CD4-positive, alpha-beta T cell (primary cell): ENCODE measurements around the gene PRKG1. TPM values are rescaled to one million over a fixed set of nuclear protein-coding genes. Genes with fewer than 3 reads are reported as not detected.

Source experiments
- ATAC-seq: fragments of 200-7000 bp; cut with Tn5 transposase; one replicate; pipeline ENCODE4 v1.10.0; 2022; ENCODE audit warnings: mild to moderate bottlenecking; ENCODE audit not compliant: poor library complexity
- CTCF ChIA-PET: fragments of 350-600 bp; sonication (Branson Sonifier 250); formaldehyde crosslinking; loops from one replicate; lab custom pipeline; 2021; ENCODE audit warnings: antibody characterized with exemption, inconsistent platforms; lab: Charles Lee
- POLR2A ChIA-PET: fragments of 350-600 bp; sonication (Branson Sonifier 250); formaldehyde crosslinking; loops from one replicate; lab custom pipeline; 2021; ENCODE audit warnings: antibody characterized with exemption, inconsistent platforms; lab: Charles Lee
- DNase-seq, 14 experiments: peaks; one replicate each; pipeline ENCODE4 v3.0.0-alpha.2; 2013 to 2020; ENCODE audit warnings: mixed read lengths in 2 of 14
- H3K27ac ChIP-seq, 2 donors: one replicate each; pipeline versions ENCODE4 v1.5.1 to v1.7.0; 2013; ENCODE audit warnings: low read length in 2 of 2, low read depth in 1 of 2, mild to moderate bottlenecking in 1 of 2
- H3K27me3 ChIP-seq, 2 experiments: 1 replicate in 1 of 2; 2 replicates in 1 of 2; pipeline versions ENCODE4 v1.6.1 to v1.7.0; 2013; ENCODE audit warnings: low read length in 2 of 2, control low read depth in 1 of 2, mild to moderate bottlenecking in 1 of 2, moderate library complexity in 1 of 2; ENCODE audit not compliant: insufficient read depth in 2 of 2, control insufficient read depth in 1 of 2
- H3K36me3 ChIP-seq: one replicate; pipeline ENCODE4 v1.6.1; 2013; ENCODE audit warnings: low read length, control low read depth; ENCODE audit not compliant: insufficient read depth
- H3K4me1 ChIP-seq: one replicate; pipeline ENCODE4 v1.6.1; 2013; ENCODE audit warnings: low read length, control low read depth; ENCODE audit not compliant: insufficient read depth
- H3K4me3 ChIP-seq: one replicate; pipeline ENCODE4 v1.5.1; 2013; ENCODE audit warnings: mild to moderate bottlenecking, low read length, moderate library complexity
- H3K9me3 ChIP-seq, 2 experiments: 1 replicate in 1 of 2; 2 replicates in 1 of 2; pipeline versions ENCODE4 v1.6.1 to v1.7.0; 2013; ENCODE audit warnings: low read length in 2 of 2, mild to moderate bottlenecking in 2 of 2, control low read depth in 1 of 2, moderate library complexity in 1 of 2; ENCODE audit not compliant: control insufficient read depth in 1 of 2, insufficient read depth in 1 of 2
- H3K27ac Mint-ChIP-seq: one replicate; pipeline ENCODE4 v1.8.0; 2020; ENCODE audit warnings: mixed read lengths
- H3K27me3 Mint-ChIP-seq: one replicate; pipeline ENCODE4 v1.8.0; 2021; ENCODE audit warnings: mixed read lengths
- H3K36me3 Mint-ChIP-seq: one replicate; pipeline ENCODE4 v1.8.0; 2021; ENCODE audit warnings: low read depth, mixed read lengths
- H3K4me1 Mint-ChIP-seq: one replicate; pipeline ENCODE4 v1.8.0; 2021; ENCODE audit warnings: low read depth, mixed read lengths
- H3K4me3 Mint-ChIP-seq: one replicate; pipeline ENCODE4 v1.8.0; 2020; ENCODE audit warnings: mild to moderate bottlenecking, mixed read lengths
- H3K9me3 Mint-ChIP-seq: one replicate; pipeline ENCODE4 v1.8.0; 2020; ENCODE audit warnings: mixed read lengths
- intact Hi-C, 2 experiments: fragments of 100-400 bp; cut with DNase I in 1 of 2; cut with micrococcal nuclease in 1 of 2; formaldehyde crosslinking; loops; one replicate each; pipeline versions ENCODE4 v1.15.1 to v1.9.0; 2023 to 2025; cut with DNase I, micrococcal nuclease
- total RNA-seq, 174 experiments: library from RNA in 2 of 174; stranded (reverse) in 2 of 174; gene quantifications; one replicate each; pipeline ENCODE4 v1.2.3 and lab custom pipeline; 2021 to 2026
- TF ChIP-seq, protein P1 (sequence below): fragments of 200-600 bp; IDR thresholded peaks from one replicate; pipeline ENCODE4 v1.8.0; 2022; ENCODE audit warnings: antibody characterized with exemption, mild to moderate bottlenecking

Gene PRKG1
- total RNA-seq, 2 experiments from 2014 or later: 0.31 TPM; not detected in 1

- Histone ChIP-seq H3K27ac (no peak overlapping the region), H3K36me3 (no peaks in the 10 kb centered on the region), H3K4me1 (no peaks in the 10 kb centered on the region), H3K4me3 (no peak overlapping the region), H3K9me3 (no peaks in the 10 kb centered on the region), H3K27me3 (no peaks in the 10 kb centered on the region)
- ChIA-PET POLR2A (no interaction called here), CTCF (no interaction called here)
- intact Hi-C loops: no loop called here
- Mint-ChIP-seq H3K9me3 (no peaks in the 10 kb centered on the region), H3K4me3 (no peak overlapping the region), H3K36me3 (no peaks in the 10 kb centered on the region), H3K27ac (no peak overlapping the region), H3K27me3 (peaks cover 8% of the 10 kb centered on the region), H3K4me1 (no peaks in the 10 kb centered on the region)
- DNase-seq (no peak), ATAC-seq (no peak)
- TF ChIP-seq, protein P1, sequence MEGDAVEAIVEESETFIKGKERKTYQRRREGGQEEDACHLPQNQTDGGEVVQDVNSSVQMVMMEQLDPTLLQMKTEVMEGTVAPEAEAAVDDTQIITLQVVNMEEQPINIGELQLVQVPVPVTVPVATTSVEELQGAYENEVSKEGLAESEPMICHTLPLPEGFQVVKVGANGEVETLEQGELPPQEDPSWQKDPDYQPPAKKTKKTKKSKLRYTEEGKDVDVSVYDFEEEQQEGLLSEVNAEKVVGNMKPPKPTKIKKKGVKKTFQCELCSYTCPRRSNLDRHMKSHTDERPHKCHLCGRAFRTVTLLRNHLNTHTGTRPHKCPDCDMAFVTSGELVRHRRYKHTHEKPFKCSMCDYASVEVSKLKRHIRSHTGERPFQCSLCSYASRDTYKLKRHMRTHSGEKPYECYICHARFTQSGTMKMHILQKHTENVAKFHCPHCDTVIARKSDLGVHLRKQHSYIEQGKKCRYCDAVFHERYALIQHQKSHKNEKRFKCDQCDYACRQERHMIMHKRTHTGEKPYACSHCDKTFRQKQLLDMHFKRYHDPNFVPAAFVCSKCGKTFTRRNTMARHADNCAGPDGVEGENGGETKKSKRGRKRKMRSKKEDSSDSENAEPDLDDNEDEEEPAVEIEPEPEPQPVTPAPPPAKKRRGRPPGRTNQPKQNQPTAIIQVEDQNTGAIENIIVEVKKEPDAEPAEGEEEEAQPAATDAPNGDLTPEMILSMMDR: no peak
Observed at GRCh38 chr10:51956822-51957221, 882.5 kb downstream of the PRKG1 start.

DNA sequence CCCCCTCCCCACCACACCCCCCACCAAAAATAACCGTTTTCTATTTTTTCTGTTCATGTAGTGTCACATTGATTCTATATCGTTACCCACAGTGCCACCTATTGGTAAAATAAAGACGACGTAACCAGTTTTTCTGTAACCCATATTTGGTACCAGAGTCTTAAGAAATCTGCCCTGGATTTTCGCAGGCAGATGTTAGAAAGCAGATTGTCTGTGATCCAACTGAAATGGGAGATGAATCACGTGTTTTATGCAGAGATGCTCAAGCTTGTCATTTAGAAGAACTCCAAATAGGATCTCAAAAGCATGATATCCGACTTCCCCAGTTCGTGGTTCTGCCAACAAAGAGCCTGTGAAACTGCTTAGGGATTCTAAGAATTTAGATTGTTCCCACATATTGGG lies 886.2 kb downstream of the PRKG1 start:
- Histone ChIP-seq H3K4me1 (no peaks in the 10 kb centered on the region), H3K4me3 (no peak overlapping the region), H3K27me3 (no peaks in the 10 kb centered on the region), H3K9me3 (no peaks in the 10 kb centered on the region), H3K27ac (no peak overlapping the region), H3K36me3 (no peaks in the 10 kb centered on the region)
- Mint-ChIP-seq H3K4me1 (no peaks in the 10 kb centered on the region), H3K9me3 (no peaks in the 10 kb centered on the region), H3K27ac (no peak overlapping the region), H3K27me3 (peaks cover 24% of the 10 kb centered on the region), H3K36me3 (no peaks in the 10 kb centered on the region), H3K4me3 (no peak overlapping the region)
- ChIA-PET POLR2A (no interaction called here), CTCF (interaction anchor here (0.7 kb wide), 1 partner anchor 571 kb away, joined by 3 read pairs; no protein-coding TSS in a partner anchor)
- no peak for ATAC-seq
- intact Hi-C loops: loop anchor here (1.0 to 2.0 kb wide), 4 partner anchors 572 to 960 kb away; no protein-coding TSS in a partner anchor
- DNase-seq: peak in 3 of 14 experiments; percentile 27 to 39 (median 38)
- TF ChIP-seq, protein P1: peak; percentile 69

- intact Hi-C loops: loop anchor here in 1 of 2 experiments (2.0 kb wide), 3 partner anchors 573 to 961 kb away; no protein-coding TSS in a partner anchor
- Mint-ChIP-seq H3K4me3 (no peak overlapping the region), H3K4me1 (no peaks in the 10 kb centered on the region), H3K27me3 (peaks cover 24% of the 10 kb centered on the region), H3K9me3 (no peaks in the 10 kb centered on the region), H3K27ac (no peak overlapping the region), H3K36me3 (no peaks in the 10 kb centered on the region)
- H3K4me3 ChIP-seq: no peak overlapping the region
- no peak for DNase-seq
- TF ChIP-seq, protein P1: no peak
- no peaks in the 10 kb centered on the region for H3K27me3 ChIP-seq
- no peak for ATAC-seq
- no peaks in the 10 kb centered on the region for H3K4me1 ChIP-seq
- no peak overlapping the region for H3K27ac ChIP-seq
- ChIA-PET POLR2A (no interaction called here), CTCF (no interaction called here)
- H3K36me3 ChIP-seq: no peaks in the 10 kb centered on the region
- no peaks in the 10 kb centered on the region for H3K9me3 ChIP-seq
Observed at GRCh38 chr10:51961401-51961800, 887.1 kb downstream of the PRKG1 start.
